ENCODE measurements around the gene AGR3.

DNA sequence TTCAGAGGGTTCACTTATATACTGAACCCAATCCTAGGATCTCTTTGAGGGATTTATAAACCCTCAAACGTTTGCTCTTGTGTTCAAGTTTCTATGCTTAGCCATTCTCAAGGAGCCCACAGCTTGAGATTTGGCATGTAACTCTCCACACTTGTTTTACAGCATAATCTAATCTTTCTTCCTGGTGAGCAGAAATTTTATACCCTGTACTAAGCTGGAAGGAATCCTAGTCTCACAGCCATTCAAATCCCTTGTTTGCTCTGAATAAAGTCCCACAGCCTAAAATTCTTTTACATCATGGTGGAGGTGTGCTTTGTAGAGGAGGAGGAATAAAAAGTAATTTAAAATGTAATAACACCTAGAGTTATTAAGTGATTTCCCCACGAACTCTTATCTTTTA is 71.7 kb downstream of the AGR3 start:
- no peak for TF ChIP-seq EZH2phosphoT487 (IDR thresholded peaks at IDR 0.05; ENCODE audit: low read depth, severe bottlenecking, unreplicated experiment)
- no peak for TF ChIP-seq EZH2 (IDR thresholded peaks at IDR 0.05; ENCODE audit: borderline replicate concordance)
